ENCODE measurements around the gene NTRK3.

DNA sequence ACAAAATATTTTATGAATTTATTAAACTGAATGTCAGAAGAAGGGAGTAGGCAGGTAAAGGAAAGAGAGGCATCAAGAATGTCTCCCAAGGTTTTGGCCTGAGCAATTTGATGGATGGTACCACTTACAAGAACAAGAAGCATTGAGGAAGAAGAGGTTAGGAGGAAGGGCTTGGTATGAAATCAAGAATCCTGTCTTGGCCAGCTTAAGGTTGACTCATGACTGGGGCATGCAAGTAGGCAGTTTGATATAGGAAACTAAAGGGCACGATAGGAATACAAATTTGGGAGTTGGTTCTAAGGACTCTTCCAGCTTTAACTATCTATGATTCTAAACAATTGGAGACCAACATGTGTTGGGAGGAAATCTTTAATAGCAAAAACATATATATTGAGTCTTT is 79.1 kb downstream of the NTRK3 start:
- TF ChIP-seq CTCF (IDR thresholded peaks at IDR 0.05; ENCODE audit: insufficient read depth, low read length): no peak
- no peak for TF ChIP-seq GABPA (IDR thresholded peaks at IDR 0.05; ENCODE audit: low read depth)
- TF ChIP-seq POLR2AphosphoS5 (IDR thresholded peaks at IDR 0.05; ENCODE audit: low read depth): no peak
